ENCODE data around the gene MCTP1.

The MCTP1 gene

GRCh38 chr5:94928891-94929290 lies 356.0 kb downstream of the MCTP1 start:
- DNase-seq: no peak

GRCh38 chr5:94920570-94920969 lies 364.3 kb downstream of the MCTP1 start:
- no peak for DNase-seq

- no peak for DNase-seq
Measured at GRCh38 chr5:94916619-94917018, 368.3 kb downstream of the MCTP1 start.

GRCh38 chr5:94911276-94911675 lies 373.6 kb downstream of the MCTP1 start:
- no peak for DNase-seq

- DNase-seq: no peak
Measured at GRCh38 chr5:94910721-94911120, 374.2 kb downstream of the MCTP1 start.

GRCh38 chr5:94908889-94909480 lies 375.9 kb downstream of the MCTP1 start:
- DNase-seq: no peak

- no peak for DNase-seq
Measured at GRCh38 chr5:94906750-94907149, 378.1 kb downstream of the MCTP1 start.

- DNase-seq: no peak
Measured at GRCh38 chr5:94903726-94904125, 381.2 kb downstream of the MCTP1 start.

- no peak for DNase-seq
Measured at GRCh38 chr5:94901191-94901979, 383.5 kb downstream of the MCTP1 start.

GRCh38 chr5:94900006-94900505 lies 384.8 kb downstream of the MCTP1 start:
- no peak for DNase-seq

GRCh38 chr5:94893412-94894135 lies 391.3 kb downstream of the MCTP1 start:
- DNase-seq: no peak

GRCh38 chr5:94891972-94892371 lies 392.9 kb downstream of the MCTP1 start:
- DNase-seq: no peak

GRCh38 chr5:94891565-94891964 lies 393.3 kb downstream of the MCTP1 start:
- no peak for DNase-seq

- DNase-seq: no peak
Measured at GRCh38 chr5:94890907-94891306, 394.0 kb downstream of the MCTP1 start.

GRCh38 chr5:94888674-94889073 lies 396.2 kb downstream of the MCTP1 start:
- no peak for DNase-seq

- no peak for DNase-seq
Measured at GRCh38 chr5:94885931-94886330, 399.0 kb downstream of the MCTP1 start.

GRCh38 chr5:94884311-94884710 lies 400.6 kb downstream of the MCTP1 start:
- DNase-seq: no peak

GRCh38 chr5:94872526-94872925 lies 412.4 kb downstream of the MCTP1 start:
- no peak for DNase-seq

- no peak for DNase-seq
Measured at GRCh38 chr5:94870511-94871183, 414.2 kb downstream of the MCTP1 start.

GRCh38 chr5:94869921-94870320 lies 415.0 kb downstream of the MCTP1 start:
- DNase-seq: no peak

GRCh38 chr5:94863951-94864350 lies 420.9 kb downstream of the MCTP1 start:
- no peak for DNase-seq

GRCh38 chr5:94857111-94857510 lies 427.8 kb downstream of the MCTP1 start:
- DNase-seq: no peak

GRCh38 chr5:94856257-94856800 lies 428.6 kb downstream of the MCTP1 start:
- no peak for DNase-seq

Data from effector CD4-positive, alpha-beta T cell (primary cell).